WTC11 (cell line): ENCODE measurements around the gene MYO7B. TPM values are rescaled to one million over a fixed set of nuclear protein-coding genes. Genes with fewer than 3 reads are reported as not detected.

Source experiments
- ATAC-seq: fragments of 200-7000 bp; cut with Tn5 transposase; 2 replicates; pipeline ENCODE4 v1.10.0; 2021; ENCODE audit warnings: mild to moderate bottlenecking, moderate library complexity
- CTCF ChIA-PET: fragments of 300-600 bp; sonication (Branson Sonifier 250); formaldehyde crosslinking; loops from one replicate; lab custom pipeline; 2021; ENCODE audit warnings: antibody characterized with exemption; lab: Charles Lee
- POLR2A ChIA-PET: fragments of 350-600 bp; sonication (Branson Sonifier 250); formaldehyde crosslinking; loops from one replicate; lab custom pipeline; 2021; ENCODE audit warnings: antibody characterized with exemption; lab: Charles Lee
- DNase-seq: peaks from one replicate; pipeline ENCODE4 v3.0.0; 2021; ENCODE audit warnings: low spot score
- H3K27ac Mint-ChIP-seq: 2 replicates; pipeline ENCODE4 v1.8.0; 2021; ENCODE audit warnings: mixed read lengths
- H3K27me3 Mint-ChIP-seq: 2 replicates; pipeline ENCODE4 v1.8.0; 2021; ENCODE audit warnings: low read depth, mild to moderate bottlenecking, moderate library complexity, mixed read lengths
- H3K36me3 Mint-ChIP-seq: 2 replicates; pipeline ENCODE4 v1.8.0; 2021; ENCODE audit warnings: mixed read lengths
- H3K4me1 Mint-ChIP-seq: 2 replicates; pipeline ENCODE4 v1.8.0; 2022; ENCODE audit warnings: mixed read lengths
- H3K4me3 Mint-ChIP-seq: 2 replicates; pipeline ENCODE4 v1.8.0; 2021; ENCODE audit warnings: mild to moderate bottlenecking, moderate library complexity, mixed read lengths
- H3K9me3 Mint-ChIP-seq: 2 replicates; pipeline ENCODE4 v1.8.0; 2021; ENCODE audit warnings: mixed read lengths
- CREB1 ChIP-seq: sonication (generic); formaldehyde crosslinking; IDR thresholded peaks from 2 replicates; pipeline ENCODE4 v1.8.0; 2023; ENCODE audit warnings: mild to moderate bottlenecking, missing genetic modification reagents
- ELF4 ChIP-seq: sonication (generic); formaldehyde crosslinking; IDR thresholded peaks from 2 replicates; pipeline ENCODE4 v1.8.1; 2022; ENCODE audit warnings: low read depth, mild to moderate bottlenecking, moderate library complexity, missing genetic modification reagents
- FOXP1 ChIP-seq: sonication (generic); formaldehyde crosslinking; IDR thresholded peaks from 2 replicates; pipeline ENCODE4 v1.8.0; 2022; ENCODE audit warnings: missing genetic modification reagents, mild to moderate bottlenecking, moderate library complexity, borderline replicate concordance
- GABPB1 ChIP-seq: sonication (generic); formaldehyde crosslinking; IDR thresholded peaks from 2 replicates; pipeline ENCODE4 v1.8.1; 2023; ENCODE audit warnings: mild to moderate bottlenecking, missing genetic modification reagents
- GRHL2 ChIP-seq: fragments of 250-450 bp; sonication (Bioruptor Pico); IDR thresholded peaks from 2 replicates; pipeline ENCODE4 v1.8.0; 2022; ENCODE audit warnings: mild to moderate bottlenecking, moderate library complexity; ENCODE audit not compliant: insufficient replicate concordance, severe bottlenecking
- HMGA2 ChIP-seq: fragments of 250-450 bp; sonication (Bioruptor Pico); IDR thresholded peaks from 2 replicates; pipeline ENCODE4 v1.4.0; 2021; ENCODE audit warnings: mild to moderate bottlenecking, moderate library complexity
- IRF2 ChIP-seq: sonication (generic); formaldehyde crosslinking; IDR thresholded peaks from 2 replicates; pipeline ENCODE4 v1.8.0; 2022; ENCODE audit warnings: low read depth, missing genetic modification reagents, borderline replicate concordance
- KAT7 ChIP-seq: sonication (generic); formaldehyde crosslinking; IDR thresholded peaks from 2 replicates; pipeline ENCODE4 v1.8.1; 2023; ENCODE audit warnings: missing genetic modification reagents, mild to moderate bottlenecking, borderline replicate concordance
- NFATC4 ChIP-seq: fragments of 250-450 bp; sonication (Bioruptor Pico); IDR thresholded peaks from 2 replicates; pipeline ENCODE4 v1.9.0; 2021; ENCODE audit warnings: mild to moderate bottlenecking
- OVOL2 ChIP-seq: fragments of 250-450 bp; sonication (Bioruptor Pico); IDR thresholded peaks from 2 replicates; pipeline ENCODE4 v1.9.0; 2021; ENCODE audit warnings: mild to moderate bottlenecking, borderline replicate concordance
- TCF7 ChIP-seq: sonication (generic); formaldehyde crosslinking; IDR thresholded peaks from 2 replicates; pipeline ENCODE4 v1.8.0; 2022; ENCODE audit warnings: mild to moderate bottlenecking, low read depth, missing genetic modification reagents, moderate library complexity
- ZNF121 ChIP-seq: sonication (generic); formaldehyde crosslinking; IDR thresholded peaks from 2 replicates; pipeline ENCODE4 v1.8.0; 2023; ENCODE audit warnings: missing genetic modification reagents
- ZNF396 ChIP-seq: fragments of 250-450 bp; sonication (Bioruptor Pico); IDR thresholded peaks from 2 replicates; pipeline ENCODE4 v1.8.0; 2021; ENCODE audit warnings: mild to moderate bottlenecking, moderate library complexity, borderline replicate concordance
- total RNA-seq: library from RNA; stranded (reverse); gene quantifications from 3 replicates; pipeline ENCODE4 v1.2.3, GENCODE V29; 2021
- TF ChIP-seq, protein P1 (sequence below): sonication (generic); formaldehyde crosslinking; IDR thresholded peaks from 2 replicates; pipeline ENCODE4 v1.8.1; 2022; ENCODE audit warnings: low read depth, missing genetic modification reagents, borderline replicate concordance
- TF ChIP-seq, protein P2 (sequence below): sonication (generic); formaldehyde crosslinking; IDR thresholded peaks from 2 replicates; pipeline ENCODE4 v1.8.1; 2023; ENCODE audit warnings: mild to moderate bottlenecking, missing genetic modification reagents, moderate library complexity
- TF ChIP-seq, protein P3 (sequence below): sonication (generic); formaldehyde crosslinking; conservative IDR thresholded peaks from 2 replicates; pipeline ENCODE4 v1.8.1; 2023; ENCODE audit warnings: mild to moderate bottlenecking, low read depth, missing genetic modification reagents, moderate library complexity
- TF ChIP-seq, protein P4 (sequence below): sonication (generic); formaldehyde crosslinking; IDR thresholded peaks from 2 replicates; pipeline ENCODE4 v1.8.0; 2023; ENCODE audit warnings: missing genetic modification reagents, mild to moderate bottlenecking, borderline replicate concordance
- TF ChIP-seq, protein P5 (sequence below): sonication (generic); formaldehyde crosslinking; IDR thresholded peaks from 2 replicates; pipeline ENCODE4 v1.8.0; 2023; ENCODE audit warnings: mild to moderate bottlenecking, missing genetic modification reagents
- TF ChIP-seq, protein P6 (sequence below): fragments of 200-600 bp; IDR thresholded peaks from 2 replicates; pipeline ENCODE4 v1.8.0; 2022; ENCODE audit warnings: antibody characterized with exemption

The MYO7B gene
- total RNA-seq, 1 experiment from 2014 or later = not detected

DNA sequence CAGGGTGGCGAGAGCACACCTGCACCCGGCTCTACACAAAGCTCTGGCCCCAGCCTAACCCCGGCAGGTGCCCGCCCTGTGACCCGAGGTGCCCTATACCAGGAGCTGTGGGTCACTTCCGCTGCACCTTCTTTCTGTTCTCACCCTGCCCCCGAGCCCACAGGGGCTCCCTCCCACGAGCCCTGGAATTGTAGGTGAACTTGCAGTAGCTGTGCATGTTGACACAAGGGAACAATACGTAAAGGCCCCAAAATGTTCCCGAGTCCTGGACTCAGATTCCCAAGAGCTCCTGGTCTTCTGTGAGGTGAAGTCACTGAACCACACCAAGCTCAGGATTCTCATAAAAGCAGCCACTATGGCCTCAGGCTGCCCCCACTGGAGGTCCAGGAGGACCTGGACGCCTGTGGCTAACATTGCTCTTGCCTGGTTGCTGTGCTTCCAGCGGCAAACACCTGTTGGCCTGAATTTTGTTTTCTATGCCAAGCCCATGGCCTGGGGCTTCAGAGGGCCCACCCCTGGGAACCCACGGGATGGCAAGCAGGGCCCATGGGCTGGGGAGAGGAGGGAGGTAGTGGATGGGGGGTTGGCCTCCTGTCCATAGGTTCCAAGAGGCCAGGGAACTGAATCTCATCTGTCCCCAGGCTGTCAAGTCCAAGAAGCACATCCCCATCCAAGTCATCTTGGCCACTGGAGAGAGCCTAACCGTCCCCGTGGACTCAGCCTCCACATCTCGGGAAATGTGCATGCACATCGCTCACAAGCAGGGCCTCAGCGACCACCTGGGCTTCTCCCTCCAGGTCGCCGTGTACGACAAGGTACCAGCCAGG, 87.3 kb downstream of the MYO7B start:
- ATAC-seq = no peak
- ChIA-PET POLR2A (no interaction called here), CTCF (interaction anchor here (1.8 kb wide), 1 partner anchor 31 kb away, joined by 9 read pairs; no protein-coding TSS in a partner anchor)
- H3K4me1 Mint-ChIP-seq = no peaks in the 10 kb centered on the region
- no peaks in the 10 kb centered on the region for H3K27me3 Mint-ChIP-seq
- no peak overlapping the region for H3K27ac Mint-ChIP-seq
- H3K9me3 Mint-ChIP-seq = no peaks in the 10 kb centered on the region
- peak; percentile 7 for DNase-seq
- no peaks in the 10 kb centered on the region for H3K36me3 Mint-ChIP-seq
- TF ChIP-seq, protein P1, sequence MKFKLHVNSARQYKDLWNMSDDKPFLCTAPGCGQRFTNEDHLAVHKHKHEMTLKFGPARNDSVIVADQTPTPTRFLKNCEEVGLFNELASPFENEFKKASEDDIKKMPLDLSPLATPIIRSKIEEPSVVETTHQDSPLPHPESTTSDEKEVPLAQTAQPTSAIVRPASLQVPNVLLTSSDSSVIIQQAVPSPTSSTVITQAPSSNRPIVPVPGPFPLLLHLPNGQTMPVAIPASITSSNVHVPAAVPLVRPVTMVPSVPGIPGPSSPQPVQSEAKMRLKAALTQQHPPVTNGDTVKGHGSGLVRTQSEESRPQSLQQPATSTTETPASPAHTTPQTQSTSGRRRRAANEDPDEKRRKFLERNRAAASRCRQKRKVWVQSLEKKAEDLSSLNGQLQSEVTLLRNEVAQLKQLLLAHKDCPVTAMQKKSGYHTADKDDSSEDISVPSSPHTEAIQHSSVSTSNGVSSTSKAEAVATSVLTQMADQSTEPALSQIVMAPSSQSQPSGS (CRISPR knock-in tag) = no peak
- TF ChIP-seq IRF2 (CRISPR knock-in tag) (no peak), OVOL2 (CRISPR knock-in tag) (no peak), GABPB1 (no peak), FOXP1 (CRISPR knock-in tag) (no peak), CREB1 (CRISPR knock-in tag) (no peak), NFATC4 (CRISPR knock-in tag) (no peak), ELF4 (CRISPR knock-in tag) (no peak), HMGA2 (CRISPR knock-in tag) (no peak), TCF7 (CRISPR knock-in tag) (no peak), GRHL2 (no peak), ZNF121 (CRISPR knock-in tag) (no peak), ZNF396 (CRISPR knock-in tag) (no peak), KAT7 (CRISPR knock-in tag) (no peak)
- TF ChIP-seq, protein P2, sequence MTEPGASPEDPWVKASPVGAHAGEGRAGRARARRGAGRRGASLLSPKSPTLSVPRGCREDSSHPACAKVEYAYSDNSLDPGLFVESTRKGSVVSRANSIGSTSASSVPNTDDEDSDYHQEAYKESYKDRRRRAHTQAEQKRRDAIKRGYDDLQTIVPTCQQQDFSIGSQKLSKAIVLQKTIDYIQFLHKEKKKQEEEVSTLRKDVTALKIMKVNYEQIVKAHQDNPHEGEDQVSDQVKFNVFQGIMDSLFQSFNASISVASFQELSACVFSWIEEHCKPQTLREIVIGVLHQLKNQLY (CRISPR knock-in tag) = no peak
- TF ChIP-seq, protein P3, sequence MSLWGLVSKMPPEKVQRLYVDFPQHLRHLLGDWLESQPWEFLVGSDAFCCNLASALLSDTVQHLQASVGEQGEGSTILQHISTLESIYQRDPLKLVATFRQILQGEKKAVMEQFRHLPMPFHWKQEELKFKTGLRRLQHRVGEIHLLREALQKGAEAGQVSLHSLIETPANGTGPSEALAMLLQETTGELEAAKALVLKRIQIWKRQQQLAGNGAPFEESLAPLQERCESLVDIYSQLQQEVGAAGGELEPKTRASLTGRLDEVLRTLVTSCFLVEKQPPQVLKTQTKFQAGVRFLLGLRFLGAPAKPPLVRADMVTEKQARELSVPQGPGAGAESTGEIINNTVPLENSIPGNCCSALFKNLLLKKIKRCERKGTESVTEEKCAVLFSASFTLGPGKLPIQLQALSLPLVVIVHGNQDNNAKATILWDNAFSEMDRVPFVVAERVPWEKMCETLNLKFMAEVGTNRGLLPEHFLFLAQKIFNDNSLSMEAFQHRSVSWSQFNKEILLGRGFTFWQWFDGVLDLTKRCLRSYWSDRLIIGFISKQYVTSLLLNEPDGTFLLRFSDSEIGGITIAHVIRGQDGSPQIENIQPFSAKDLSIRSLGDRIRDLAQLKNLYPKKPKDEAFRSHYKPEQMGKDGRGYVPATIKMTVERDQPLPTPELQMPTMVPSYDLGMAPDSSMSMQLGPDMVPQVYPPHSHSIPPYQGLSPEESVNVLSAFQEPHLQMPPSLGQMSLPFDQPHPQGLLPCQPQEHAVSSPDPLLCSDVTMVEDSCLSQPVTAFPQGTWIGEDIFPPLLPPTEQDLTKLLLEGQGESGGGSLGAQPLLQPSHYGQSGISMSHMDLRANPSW (CRISPR knock-in tag) = no peak
- TF ChIP-seq, protein P4, sequence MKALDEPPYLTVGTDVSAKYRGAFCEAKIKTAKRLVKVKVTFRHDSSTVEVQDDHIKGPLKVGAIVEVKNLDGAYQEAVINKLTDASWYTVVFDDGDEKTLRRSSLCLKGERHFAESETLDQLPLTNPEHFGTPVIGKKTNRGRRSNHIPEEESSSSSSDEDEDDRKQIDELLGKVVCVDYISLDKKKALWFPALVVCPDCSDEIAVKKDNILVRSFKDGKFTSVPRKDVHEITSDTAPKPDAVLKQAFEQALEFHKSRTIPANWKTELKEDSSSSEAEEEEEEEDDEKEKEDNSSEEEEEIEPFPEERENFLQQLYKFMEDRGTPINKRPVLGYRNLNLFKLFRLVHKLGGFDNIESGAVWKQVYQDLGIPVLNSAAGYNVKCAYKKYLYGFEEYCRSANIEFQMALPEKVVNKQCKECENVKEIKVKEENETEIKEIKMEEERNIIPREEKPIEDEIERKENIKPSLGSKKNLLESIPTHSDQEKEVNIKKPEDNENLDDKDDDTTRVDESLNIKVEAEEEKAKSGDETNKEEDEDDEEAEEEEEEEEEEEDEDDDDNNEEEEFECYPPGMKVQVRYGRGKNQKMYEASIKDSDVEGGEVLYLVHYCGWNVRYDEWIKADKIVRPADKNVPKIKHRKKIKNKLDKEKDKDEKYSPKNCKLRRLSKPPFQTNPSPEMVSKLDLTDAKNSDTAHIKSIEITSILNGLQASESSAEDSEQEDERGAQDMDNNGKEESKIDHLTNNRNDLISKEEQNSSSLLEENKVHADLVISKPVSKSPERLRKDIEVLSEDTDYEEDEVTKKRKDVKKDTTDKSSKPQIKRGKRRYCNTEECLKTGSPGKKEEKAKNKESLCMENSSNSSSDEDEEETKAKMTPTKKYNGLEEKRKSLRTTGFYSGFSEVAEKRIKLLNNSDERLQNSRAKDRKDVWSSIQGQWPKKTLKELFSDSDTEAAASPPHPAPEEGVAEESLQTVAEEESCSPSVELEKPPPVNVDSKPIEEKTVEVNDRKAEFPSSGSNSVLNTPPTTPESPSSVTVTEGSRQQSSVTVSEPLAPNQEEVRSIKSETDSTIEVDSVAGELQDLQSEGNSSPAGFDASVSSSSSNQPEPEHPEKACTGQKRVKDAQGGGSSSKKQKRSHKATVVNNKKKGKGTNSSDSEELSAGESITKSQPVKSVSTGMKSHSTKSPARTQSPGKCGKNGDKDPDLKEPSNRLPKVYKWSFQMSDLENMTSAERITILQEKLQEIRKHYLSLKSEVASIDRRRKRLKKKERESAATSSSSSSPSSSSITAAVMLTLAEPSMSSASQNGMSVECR = no peak
- TF ChIP-seq, protein P5, sequence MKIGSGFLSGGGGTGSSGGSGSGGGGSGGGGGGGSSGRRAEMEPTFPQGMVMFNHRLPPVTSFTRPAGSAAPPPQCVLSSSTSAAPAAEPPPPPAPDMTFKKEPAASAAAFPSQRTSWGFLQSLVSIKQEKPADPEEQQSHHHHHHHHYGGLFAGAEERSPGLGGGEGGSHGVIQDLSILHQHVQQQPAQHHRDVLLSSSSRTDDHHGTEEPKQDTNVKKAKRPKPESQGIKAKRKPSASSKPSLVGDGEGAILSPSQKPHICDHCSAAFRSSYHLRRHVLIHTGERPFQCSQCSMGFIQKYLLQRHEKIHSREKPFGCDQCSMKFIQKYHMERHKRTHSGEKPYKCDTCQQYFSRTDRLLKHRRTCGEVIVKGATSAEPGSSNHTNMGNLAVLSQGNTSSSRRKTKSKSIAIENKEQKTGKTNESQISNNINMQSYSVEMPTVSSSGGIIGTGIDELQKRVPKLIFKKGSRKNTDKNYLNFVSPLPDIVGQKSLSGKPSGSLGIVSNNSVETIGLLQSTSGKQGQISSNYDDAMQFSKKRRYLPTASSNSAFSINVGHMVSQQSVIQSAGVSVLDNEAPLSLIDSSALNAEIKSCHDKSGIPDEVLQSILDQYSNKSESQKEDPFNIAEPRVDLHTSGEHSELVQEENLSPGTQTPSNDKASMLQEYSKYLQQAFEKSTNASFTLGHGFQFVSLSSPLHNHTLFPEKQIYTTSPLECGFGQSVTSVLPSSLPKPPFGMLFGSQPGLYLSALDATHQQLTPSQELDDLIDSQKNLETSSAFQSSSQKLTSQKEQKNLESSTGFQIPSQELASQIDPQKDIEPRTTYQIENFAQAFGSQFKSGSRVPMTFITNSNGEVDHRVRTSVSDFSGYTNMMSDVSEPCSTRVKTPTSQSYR (CRISPR knock-in tag) = no peak
- TF ChIP-seq, protein P6, sequence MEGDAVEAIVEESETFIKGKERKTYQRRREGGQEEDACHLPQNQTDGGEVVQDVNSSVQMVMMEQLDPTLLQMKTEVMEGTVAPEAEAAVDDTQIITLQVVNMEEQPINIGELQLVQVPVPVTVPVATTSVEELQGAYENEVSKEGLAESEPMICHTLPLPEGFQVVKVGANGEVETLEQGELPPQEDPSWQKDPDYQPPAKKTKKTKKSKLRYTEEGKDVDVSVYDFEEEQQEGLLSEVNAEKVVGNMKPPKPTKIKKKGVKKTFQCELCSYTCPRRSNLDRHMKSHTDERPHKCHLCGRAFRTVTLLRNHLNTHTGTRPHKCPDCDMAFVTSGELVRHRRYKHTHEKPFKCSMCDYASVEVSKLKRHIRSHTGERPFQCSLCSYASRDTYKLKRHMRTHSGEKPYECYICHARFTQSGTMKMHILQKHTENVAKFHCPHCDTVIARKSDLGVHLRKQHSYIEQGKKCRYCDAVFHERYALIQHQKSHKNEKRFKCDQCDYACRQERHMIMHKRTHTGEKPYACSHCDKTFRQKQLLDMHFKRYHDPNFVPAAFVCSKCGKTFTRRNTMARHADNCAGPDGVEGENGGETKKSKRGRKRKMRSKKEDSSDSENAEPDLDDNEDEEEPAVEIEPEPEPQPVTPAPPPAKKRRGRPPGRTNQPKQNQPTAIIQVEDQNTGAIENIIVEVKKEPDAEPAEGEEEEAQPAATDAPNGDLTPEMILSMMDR = no peak
- H3K4me3 Mint-ChIP-seq = no peak overlapping the region
